Prostate gland (tissue), 2 donors: ENCODE results near the gene DLL4. TPM values are rescaled to one million over a fixed set of nuclear protein-coding genes. Genes with fewer than 3 reads are reported as not detected.

ENCODE experiments used
- DNase-seq: peaks from one replicate; pipeline ENCODE4 v3.0.0-alpha.2; 2019; ENCODE audit warnings: low spot score
- H3K27ac ChIP-seq, 2 donors: fragments of 200-600 bp; sonication (generic); 2 replicates each; pipeline ENCODE4 v1.5.1; 2017 to 2019
- H3K27me3 ChIP-seq: fragments of 200-600 bp; sonication (generic); replicated peaks from 2 replicates; pipeline ENCODE4 v1.5.1; 2019; ENCODE audit not compliant: insufficient read depth
- H3K36me3 ChIP-seq, 2 donors: fragments of 200-600 bp; sonication (generic); 1 replicate in 1 of 2; 2 replicates in 1 of 2; pipeline versions ENCODE4 v1.5.1 to v1.8.1; 2017 to 2019
- H3K4me1 ChIP-seq: fragments of 200-600 bp; sonication (generic); replicated peaks from 2 replicates; pipeline ENCODE4 v1.5.1; 2019
- H3K4me3 ChIP-seq, 2 donors: fragments of 200-600 bp; sonication (generic); 2 replicates each; pipeline ENCODE4 v1.5.1; 2017 to 2019
- H3K9me3 ChIP-seq: fragments of 200-600 bp; sonication (generic); 2 replicates; pipeline ENCODE4 v1.5.1; 2017
- CTCF ChIP-seq, 4 experiments: fragments of 200-600 bp in 2 of 4; fragments of 450-650 bp in 2 of 4; sonication (generic) in 2 of 4; IDR thresholded peaks; 1 replicate in 3 of 4; 2 replicates in 1 of 4; pipeline ENCODE4 v1.5.1; 2016 to 2019; ENCODE audit warnings: antibody characterized with exemption in 4 of 4, mild to moderate bottlenecking in 2 of 4, moderate library complexity in 2 of 4
- POLR2A ChIP-seq: fragments of 450-650 bp; IDR thresholded peaks from one replicate; pipeline ENCODE4 v1.6.1; 2016; ENCODE audit warnings: antibody characterized with exemption, mild to moderate bottlenecking
- POLR2AphosphoS5 ChIP-seq: sonication (generic); formaldehyde crosslinking; IDR thresholded peaks from one replicate; pipeline ENCODE4 v1.6.1; 2017; ENCODE audit warnings: antibody characterized with exemption
- WGBS: methylation state at CpG from one replicate; pipeline ENCODE4 v1.1.5; 2018; 5-methylcytosine and 5-hydroxymethylcytosine counted together
- intact Hi-C: fragments of 100-400 bp; cut with DNase I; formaldehyde crosslinking; loops from one replicate; pipeline ENCODE4 v1.14.2; 2022
- total RNA-seq, 2 donors: library from RNA; depleted of rRNA; stranded (reverse); fragments of >200 nt; gene quantifications; one replicate each; pipeline ENCODE4 v1.1.0, GENCODE V29; 2016

The DLL4 gene
- total RNA-seq, 2 donors from 2014 or later, result 6.2 to 6.5 TPM

GRCh38 chr15:40932649-40933516 lies 3.7 kb downstream of the DLL4 start:
- intact Hi-C loops, result no loop called here
- H3K4me1 ChIP-seq, result peaks cover 19% of the 10 kb centered on the region
- H3K9me3 ChIP-seq, result no peaks in the 10 kb centered on the region
- 73% methylated on average over 11 of the region's 11 CpGs for WGBS
- H3K36me3 ChIP-seq, result no peaks in the 10 kb centered on the region
- no peak overlapping the region for H3K27ac ChIP-seq
- no peak overlapping the region for H3K4me3 ChIP-seq
- DNase-seq, result no peak
- peaks cover 2% of the 10 kb centered on the region for H3K27me3 ChIP-seq
- TF ChIP-seq POLR2AphosphoS5 (no peak), POLR2A (no peak), CTCF (IDR thresholded peaks at IDR 0.05) (no peak)

GRCh38 chr15:40933517-40933902 lies 4.4 kb downstream of the DLL4 start:
- Histone ChIP-seq H3K4me1 (peaks cover 19% of the 10 kb centered on the region), H3K9me3 (no peaks in the 10 kb centered on the region), H3K27ac (no peak overlapping the region), H3K36me3 (no peaks in the 10 kb centered on the region), H3K4me3 (no peak overlapping the region), H3K27me3 (no peaks in the 10 kb centered on the region)
- 49% methylated on average over 3 of the region's 3 CpGs for WGBS
- TF ChIP-seq CTCF (IDR thresholded peaks at IDR 0.05) (no peak), POLR2A (no peak), POLR2AphosphoS5 (no peak)
- intact Hi-C loops, result no loop called here
- no peak for DNase-seq

GRCh38 chr15:40934457-40934856 lies 5.3 kb downstream of the DLL4 start:
- H3K4me3 ChIP-seq, result no peak overlapping the region
- 94% methylated on average over 6 of the region's 6 CpGs for WGBS
- no peaks in the 10 kb centered on the region for H3K36me3 ChIP-seq
- DNase-seq, result no peak
- no peak for TF ChIP-seq POLR2AphosphoS5
- TF ChIP-seq POLR2A, result no peak
- no peak for TF ChIP-seq CTCF (IDR thresholded peaks at IDR 0.05)
- H3K4me1 ChIP-seq, result peaks cover 14% of the 10 kb centered on the region
- intact Hi-C loops, result no loop called here
- H3K27ac ChIP-seq, result no peak overlapping the region
- H3K9me3 ChIP-seq, result no peaks in the 10 kb centered on the region
- H3K27me3 ChIP-seq, result no peaks in the 10 kb centered on the region

GRCh38 chr15:40936234-40936708 lies 7.1 kb downstream of the DLL4 start:
- Histone ChIP-seq H3K27ac (no peak overlapping the region), H3K27me3 (no peaks in the 10 kb centered on the region), H3K36me3 (no peaks in the 10 kb centered on the region), H3K4me3 (no peak overlapping the region), H3K9me3 (no peaks in the 10 kb centered on the region), H3K4me1 (no peaks in the 10 kb centered on the region)
- DNase-seq, result no peak
- WGBS, result 95% methylated on average over 31 of the region's 31 CpGs
- intact Hi-C loops, result no loop called here
- TF ChIP-seq POLR2A (no peak), POLR2AphosphoS5 (no peak), CTCF (IDR thresholded peaks at IDR 0.05) (no peak)
